ENCODE data around the gene CASP10. TPM values are rescaled to one million over a fixed set of nuclear protein-coding genes. Genes with fewer than 3 reads are reported as not detected.

CASP10 gene
- total RNA-seq, 4 donors from 2014 or later: 13.5 to 47.0 (median 15.3) TPM

DNA sequence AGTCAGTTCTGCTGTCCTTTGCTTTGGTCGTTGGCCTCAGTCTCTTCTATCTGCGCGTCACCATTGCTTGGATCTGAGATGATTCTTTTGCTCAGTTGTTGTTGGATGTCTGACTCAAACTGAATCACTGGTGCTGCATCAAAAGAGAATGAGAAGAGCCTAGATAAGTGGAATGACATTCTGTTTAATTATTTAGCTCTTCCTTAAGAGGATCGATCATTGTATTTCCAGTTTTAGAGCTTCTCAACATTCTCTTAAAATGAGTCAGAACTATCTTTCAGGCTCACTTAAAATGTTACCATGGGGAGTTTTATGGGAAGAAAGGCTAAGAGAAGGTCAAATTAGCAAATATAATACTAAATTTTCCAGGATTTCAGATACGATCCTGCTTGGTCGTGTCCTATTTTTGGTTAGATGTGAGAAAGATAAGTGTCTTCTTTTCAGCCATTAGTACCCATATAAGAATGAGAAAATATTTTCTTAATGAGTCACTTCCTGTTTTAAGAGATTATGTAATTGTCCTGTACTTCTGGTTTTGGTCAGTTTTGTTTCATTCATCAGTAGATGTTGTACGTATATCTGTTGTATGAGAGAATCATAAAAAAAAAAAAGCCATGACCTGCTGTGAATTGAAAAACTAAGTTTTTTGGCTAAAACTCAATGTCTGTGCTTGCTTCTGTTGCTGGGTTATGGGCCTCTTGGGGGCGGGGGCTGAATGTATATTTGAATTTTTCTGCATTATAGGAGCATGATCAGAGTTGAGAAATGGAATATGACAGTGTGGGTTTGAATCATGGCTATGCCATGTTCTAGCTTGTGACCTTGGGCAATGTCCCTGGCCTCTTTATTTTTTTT lies 31.6 kb upstream of the CASP10 start:
- TF ChIP-seq, protein P1, sequence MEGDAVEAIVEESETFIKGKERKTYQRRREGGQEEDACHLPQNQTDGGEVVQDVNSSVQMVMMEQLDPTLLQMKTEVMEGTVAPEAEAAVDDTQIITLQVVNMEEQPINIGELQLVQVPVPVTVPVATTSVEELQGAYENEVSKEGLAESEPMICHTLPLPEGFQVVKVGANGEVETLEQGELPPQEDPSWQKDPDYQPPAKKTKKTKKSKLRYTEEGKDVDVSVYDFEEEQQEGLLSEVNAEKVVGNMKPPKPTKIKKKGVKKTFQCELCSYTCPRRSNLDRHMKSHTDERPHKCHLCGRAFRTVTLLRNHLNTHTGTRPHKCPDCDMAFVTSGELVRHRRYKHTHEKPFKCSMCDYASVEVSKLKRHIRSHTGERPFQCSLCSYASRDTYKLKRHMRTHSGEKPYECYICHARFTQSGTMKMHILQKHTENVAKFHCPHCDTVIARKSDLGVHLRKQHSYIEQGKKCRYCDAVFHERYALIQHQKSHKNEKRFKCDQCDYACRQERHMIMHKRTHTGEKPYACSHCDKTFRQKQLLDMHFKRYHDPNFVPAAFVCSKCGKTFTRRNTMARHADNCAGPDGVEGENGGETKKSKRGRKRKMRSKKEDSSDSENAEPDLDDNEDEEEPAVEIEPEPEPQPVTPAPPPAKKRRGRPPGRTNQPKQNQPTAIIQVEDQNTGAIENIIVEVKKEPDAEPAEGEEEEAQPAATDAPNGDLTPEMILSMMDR (IDR thresholded peaks at IDR 0.05): no peak
- ATAC-seq (ENCODE audit: low FRiP score): peak; percentile 62
- no peak for DNase-seq (ENCODE audit: low spot score)

DNA sequence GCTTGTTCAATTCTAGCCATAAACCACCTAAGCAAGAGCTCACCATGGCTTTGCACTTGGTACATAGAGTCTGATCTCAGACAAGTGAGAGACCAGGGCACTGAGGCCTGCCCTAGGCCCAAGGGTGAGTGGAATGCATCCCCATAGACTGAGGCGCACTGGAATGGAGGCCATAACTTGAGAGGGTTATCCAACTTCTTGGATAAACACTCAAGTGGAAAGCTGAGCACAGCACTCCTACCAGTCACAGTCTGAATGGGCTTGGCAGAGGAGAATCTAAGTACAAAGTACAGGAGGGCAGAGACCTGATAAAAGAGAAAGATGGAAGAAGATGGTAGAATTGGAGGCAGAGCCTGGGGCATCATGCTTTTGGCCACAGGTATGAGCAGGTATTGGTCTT lies 30.4 kb upstream of the CASP10 start:
- no peak for DNase-seq (ENCODE audit: low spot score)
- TF ChIP-seq, protein P1 (IDR thresholded peaks at IDR 0.05): no peak
- no peak for ATAC-seq (ENCODE audit: low FRiP score)

DNA sequence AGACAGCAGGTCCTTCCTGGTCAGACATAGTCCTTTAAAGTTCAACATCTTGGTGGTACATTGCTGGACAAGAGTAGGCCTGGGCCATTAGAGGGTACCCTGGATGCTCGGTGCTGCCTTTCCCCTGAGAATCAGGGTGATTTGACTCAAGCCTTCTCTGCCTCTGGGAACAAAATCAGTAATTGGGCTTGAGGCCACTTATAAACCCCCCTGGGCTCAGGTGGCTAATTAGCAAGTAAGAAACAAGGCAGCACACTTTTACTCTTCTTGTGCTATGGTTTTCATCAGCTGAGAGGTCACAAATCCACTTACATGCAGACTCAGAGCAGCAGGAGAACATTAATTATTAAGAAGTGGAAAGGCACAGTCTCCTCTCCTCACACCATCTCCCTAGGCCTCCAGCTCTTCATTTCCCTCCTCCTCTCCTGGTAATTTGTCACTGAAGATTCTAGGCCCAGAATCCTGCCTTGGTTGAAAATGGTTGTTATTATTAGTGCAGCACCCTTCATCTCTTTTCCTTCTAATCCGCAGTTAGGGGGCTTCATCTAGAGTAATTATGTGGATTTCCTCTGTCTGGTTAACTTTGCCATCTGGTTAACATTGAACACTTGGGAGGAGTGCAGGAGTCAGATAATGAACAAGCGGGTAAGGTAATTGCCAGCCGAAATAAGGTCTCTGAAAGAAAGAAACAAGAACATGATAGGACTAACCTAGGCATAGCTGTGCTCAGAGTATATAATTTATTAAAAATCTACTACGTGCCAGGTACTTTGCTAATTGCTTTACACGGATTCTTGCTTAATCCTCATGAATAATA lies 29.7 kb upstream of the CASP10 start:
- no peak for DNase-seq (ENCODE audit: low spot score)
- TF ChIP-seq, protein P1 (IDR thresholded peaks at IDR 0.05): no peak
- no peak for ATAC-seq (ENCODE audit: low FRiP score)

DNA sequence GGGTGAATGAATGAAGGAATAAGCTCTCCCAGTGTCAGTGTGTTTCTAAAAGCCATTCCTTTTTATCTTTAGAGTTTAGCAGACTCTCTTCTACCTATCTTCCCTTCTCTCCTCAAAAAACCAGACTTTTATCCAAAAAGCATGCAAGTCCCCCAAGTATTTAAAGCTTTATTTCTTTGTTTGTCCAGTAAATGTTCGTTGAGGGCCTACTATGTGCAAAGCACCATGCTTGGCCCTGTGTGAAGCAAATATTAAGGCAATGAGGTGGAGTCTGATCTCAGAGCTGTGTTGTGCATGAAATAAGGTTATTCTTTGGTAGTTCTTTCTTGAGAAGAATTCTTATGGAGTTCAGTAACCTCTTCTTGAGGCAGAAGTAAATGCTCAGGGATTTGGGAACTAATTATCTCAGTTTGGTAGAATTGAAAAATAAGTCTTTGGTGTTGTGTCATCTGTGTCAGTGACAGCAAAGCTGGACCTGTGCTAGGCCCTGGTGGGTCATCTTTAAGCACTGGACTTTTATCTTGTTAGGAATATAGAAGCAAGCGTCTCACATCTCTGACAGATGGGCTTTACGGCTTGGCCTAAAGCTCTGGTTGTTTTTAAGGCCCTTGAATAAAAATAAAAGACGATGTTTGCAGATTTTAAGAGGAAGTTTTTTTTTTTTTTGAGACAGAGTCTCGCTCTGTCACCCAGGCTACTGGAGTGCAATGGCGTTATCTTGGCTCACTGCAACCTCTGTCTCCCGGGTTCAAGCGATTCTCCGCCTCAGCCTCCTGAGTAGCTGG lies 28.1 kb upstream of the CASP10 start:
- DNase-seq (ENCODE audit: low spot score): no peak
- ATAC-seq (ENCODE audit: low FRiP score): no peak
- TF ChIP-seq, protein P1 (IDR thresholded peaks at IDR 0.05): no peak

DNA sequence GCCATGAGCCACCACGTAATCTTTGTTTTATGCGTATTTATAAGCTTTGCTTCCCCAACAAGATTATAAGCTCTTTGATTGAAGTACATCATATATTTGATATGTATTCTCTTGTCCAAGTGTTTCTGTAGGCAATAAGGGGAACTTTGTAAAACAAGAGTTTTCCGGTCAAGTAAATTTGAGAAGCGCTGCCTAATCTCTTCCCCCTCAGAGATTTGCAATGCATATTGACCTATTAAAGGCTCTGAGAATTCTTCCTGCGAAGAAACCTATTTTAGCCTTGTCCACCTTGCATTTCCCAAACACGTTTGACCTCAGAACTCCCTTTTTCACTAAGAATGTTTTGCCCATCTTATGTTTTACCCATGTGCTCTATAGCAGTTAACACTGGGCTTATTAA lies 26.9 kb upstream of the CASP10 start:
- no peak for DNase-seq (ENCODE audit: low spot score)
- TF ChIP-seq, protein P1 (IDR thresholded peaks at IDR 0.05): no peak
- ATAC-seq (ENCODE audit: low FRiP score): no peak

DNA sequence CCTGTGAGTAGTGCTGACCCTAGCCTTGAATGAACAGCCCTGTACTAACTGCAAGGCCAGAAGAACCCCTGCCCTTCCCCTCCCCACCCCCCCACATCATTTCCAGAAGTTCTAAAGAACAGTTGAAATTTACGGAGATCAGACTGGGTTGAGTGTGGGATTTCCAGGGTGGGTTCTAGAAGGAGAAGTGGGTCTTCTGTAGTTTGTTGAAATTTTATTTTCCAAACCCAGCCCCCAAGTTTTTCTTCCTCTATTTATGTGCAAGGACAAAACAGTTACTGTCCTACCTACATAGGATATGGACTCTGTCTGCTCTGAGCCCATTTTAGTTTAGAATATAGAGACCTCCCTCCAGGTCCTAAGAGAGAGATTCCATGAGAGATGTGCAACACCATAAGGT lies 26.3 kb upstream of the CASP10 start:
- TF ChIP-seq, protein P1 (IDR thresholded peaks at IDR 0.05): no peak
- ATAC-seq (ENCODE audit: low FRiP score): no peak
- DNase-seq (ENCODE audit: low spot score): no peak
